Endothelial cell of umbilical vein (primary cell): ENCODE data around the gene TBC1D8. TPM values are rescaled to one million over a fixed set of nuclear protein-coding genes. Genes with fewer than 3 reads are reported as not detected.

Source experiments
- BruUV-seq: library from RNA; stranded (reverse); fragments of 400-500 nt; replicated peaks from 2 replicates; lab custom pipeline; 2021; lab: Mats Ljungman, UMichigan
- CTCF ChIA-PET: fragments of 300-600, 350-600 bp; sonication (Branson Sonifier 250); formaldehyde crosslinking; loops from one replicate; lab custom pipeline; 2021; ENCODE audit warnings: antibody characterized with exemption, inconsistent platforms; lab: Charles Lee
- POLR2A ChIA-PET: fragments of 300-600, 350-600 bp; sonication (Branson Sonifier 250); formaldehyde crosslinking; loops from one replicate; lab custom pipeline; 2021; ENCODE audit warnings: antibody characterized with exemption, inconsistent platforms; lab: Charles Lee
- DNase-seq: peaks from one replicate; pipeline ENCODE4 v3.0.0-alpha.2; 2011; ENCODE audit warnings: low read depth, low spot score
- FAIRE-seq: peaks from 2 replicates; lab custom pipeline; 2011; peaks lifted over from hg19 to GRCh38; lab: Jason Lieb, UNC
- H2AFZ ChIP-seq: 2 replicates; pipeline ENCODE4 v1.6.0; 2012; ENCODE audit warnings: low read depth, low read length, control low read depth, inconsistent platforms
- H3K27ac ChIP-seq: 2 replicates; pipeline ENCODE4 v1.5.1; 2011; ENCODE audit warnings: low read depth, mild to moderate bottlenecking, control low read depth, low read length, moderate library complexity; ENCODE audit not compliant: insufficient read depth
- H3K27me3 ChIP-seq, 2 experiments: 2 replicates each; pipeline versions ENCODE4 v1.6.0 to v1.6.1; 2011; ENCODE audit warnings: low read length in 2 of 2, mixed read lengths in 1 of 2; ENCODE audit not compliant: control insufficient read depth in 2 of 2, insufficient read depth in 2 of 2
- H3K36me3 ChIP-seq, 2 experiments: 2 replicates in 1 of 2; 3 replicates in 1 of 2; pipeline ENCODE4 v1.5.1; 2011; ENCODE audit warnings: low read length in 2 of 2, mild to moderate bottlenecking in 1 of 2, moderate library complexity in 1 of 2; ENCODE audit not compliant: control insufficient read depth in 2 of 2, insufficient read depth in 2 of 2; ENCODE audit errors: extremely low read depth in 1 of 2
- H3K4me1 ChIP-seq: 3 replicates; pipeline ENCODE4 v1.5.1; 2011; ENCODE audit warnings: mild to moderate bottlenecking, low read length; ENCODE audit not compliant: control insufficient read depth, insufficient read depth; ENCODE audit errors: extremely low read depth
- H3K4me2 ChIP-seq: 2 replicates; pipeline ENCODE4 v1.6.1; 2011; ENCODE audit warnings: low read length, control low read depth, mixed read lengths; ENCODE audit not compliant: insufficient read depth
- H3K4me3 ChIP-seq, 3 experiments: fragments of 200-600 bp in 1 of 3; sonication (generic), shearing (Covaris generic) in 1 of 3; replicated peaks in 1 of 3; 2 replicates each; pipeline ENCODE4 v1.5.1; 2011 to 2016; ENCODE audit warnings: control low read depth in 3 of 3, low read length in 3 of 3, mild to moderate bottlenecking in 2 of 3, inconsistent platforms in 1 of 3, low read depth in 1 of 3, moderate library complexity in 1 of 3; ENCODE audit not compliant: insufficient read depth in 1 of 3
- H3K79me2 ChIP-seq: 2 replicates; pipeline ENCODE4 v1.6.0; 2012; ENCODE audit warnings: low read length, inconsistent platforms; ENCODE audit not compliant: control insufficient read depth, insufficient read depth
- H3K9ac ChIP-seq: replicated peaks from 2 replicates; pipeline ENCODE3; 2011; ENCODE audit warnings: low read length, control low read depth; ENCODE audit not compliant: insufficient read depth; ENCODE audit errors: extremely low read depth
- H3K9me1 ChIP-seq: replicated peaks from 3 replicates; pipeline ENCODE4 v1.6.0; 2011; ENCODE audit warnings: mild to moderate bottlenecking, low read length; ENCODE audit not compliant: control insufficient read depth, insufficient read depth; ENCODE audit errors: extremely low read depth
- H3K9me3 ChIP-seq: replicated peaks from 2 replicates; pipeline ENCODE4 v1.5.1; 2012; ENCODE audit warnings: low read length, inconsistent platforms; ENCODE audit not compliant: control insufficient read depth, insufficient read depth
- H4K20me1 ChIP-seq: replicated peaks from 2 replicates; pipeline ENCODE3; 2011; ENCODE audit warnings: mild to moderate bottlenecking, low read length; ENCODE audit not compliant: control insufficient read depth, insufficient read depth; ENCODE audit errors: extremely low read depth
- EZH2 ChIP-seq: IDR thresholded peaks from 2 replicates; pipeline ENCODE4 v1.6.1; 2012; ENCODE audit warnings: borderline replicate concordance, low read depth, mild to moderate bottlenecking, moderate library complexity, low read length, inconsistent platforms; ENCODE audit not compliant: severe bottlenecking
- FOS ChIP-seq: IDR thresholded peaks from 2 replicates; pipeline ENCODE4 v1.6.1; 2011; ENCODE audit warnings: mild to moderate bottlenecking, low read length, moderate library complexity, borderline replicate concordance; ENCODE audit not compliant: insufficient read depth
- GATA2 ChIP-seq: IDR thresholded peaks from 2 replicates; pipeline ENCODE4 v1.7.0; 2011; ENCODE audit warnings: low read depth, mild to moderate bottlenecking, moderate library complexity, mixed read lengths, low read length; ENCODE audit not compliant: insufficient read length, insufficient read depth
- JUN ChIP-seq: IDR thresholded peaks from 2 replicates; pipeline ENCODE4 v1.6.1; 2011; ENCODE audit warnings: borderline replicate concordance, low read depth; ENCODE audit not compliant: insufficient read length, insufficient read depth
- MYC ChIP-seq: IDR thresholded peaks from one replicate; pipeline ENCODE4 v1.6.1; 2011; ENCODE audit warnings: mild to moderate bottlenecking, low read depth, low read length
- POLR2A ChIP-seq: IDR thresholded peaks from 2 replicates; pipeline ENCODE4 v1.6.1; 2012; ENCODE audit warnings: low read depth, mild to moderate bottlenecking, control low read depth, low read length
- POLR2AphosphoS5 ChIP-seq: IDR thresholded peaks from 2 replicates; pipeline ENCODE4 v1.6.1; 2012; ENCODE audit warnings: low read depth, mild to moderate bottlenecking, control low read depth, low read length, moderate library complexity; ENCODE audit not compliant: insufficient read depth
- dilution Hi-C: fragments of 300-500 bp; cut with MboI; formaldehyde crosslinking; loops from one replicate; pipeline ENCODE4 v1.15.0; 2019; ENCODE audit warnings: low sequenced_read_pairs; ENCODE audit not compliant: extremely low pct_ligation_motif_present
- intact Hi-C: fragments of 100-400 bp; cut with micrococcal nuclease; formaldehyde crosslinking; loops from one replicate; pipeline ENCODE4 v1.10.0; 2022
- polyA plus RNA-seq, 4 experiments: library from polyadenylated mRNA; depleted of rRNA in 3 of 4; stranded (reverse) in 3 of 4; unstranded in 1 of 4; fragments of >200 nt; gene quantifications; 2 replicates each; pipeline versions ENCODE4 v1.2.1 to v1.2.3, GENCODE V29; 2011 to 2012; ENCODE audit warnings: missing spikeins in 1 of 4
- total RNA-seq: library from RNA; stranded (reverse); gene quantifications from 2 replicates; pipeline ENCODE4 v1.2.3, GENCODE V29; 2021
- TF ChIP-seq, protein P1 (sequence below), 2 donors: IDR thresholded peaks; 1 replicate in 1 of 2; 2 replicates in 1 of 2; pipeline ENCODE4 v1.5.1; 2011; ENCODE audit warnings: low read length in 2 of 2, mild to moderate bottlenecking in 2 of 2, moderate library complexity in 2 of 2, control low read depth in 1 of 2, inconsistent platforms in 1 of 2, low read depth in 1 of 2; ENCODE audit not compliant: insufficient read depth in 1 of 2; ENCODE audit errors: extremely low read depth in 1 of 2
- TF ChIP-seq, protein P2 (sequence below): IDR thresholded peaks from 2 replicates; pipeline ENCODE4 v1.6.1; 2011; ENCODE audit not compliant: insufficient read depth, insufficient read length

TBC1D8 gene
- total and polyA plus RNA-seq, 2 donors (not counting 3 experiments of a cell fraction or from before 2014, with no cell fraction given), result 28.5 to 32.1 TPM

DNA sequence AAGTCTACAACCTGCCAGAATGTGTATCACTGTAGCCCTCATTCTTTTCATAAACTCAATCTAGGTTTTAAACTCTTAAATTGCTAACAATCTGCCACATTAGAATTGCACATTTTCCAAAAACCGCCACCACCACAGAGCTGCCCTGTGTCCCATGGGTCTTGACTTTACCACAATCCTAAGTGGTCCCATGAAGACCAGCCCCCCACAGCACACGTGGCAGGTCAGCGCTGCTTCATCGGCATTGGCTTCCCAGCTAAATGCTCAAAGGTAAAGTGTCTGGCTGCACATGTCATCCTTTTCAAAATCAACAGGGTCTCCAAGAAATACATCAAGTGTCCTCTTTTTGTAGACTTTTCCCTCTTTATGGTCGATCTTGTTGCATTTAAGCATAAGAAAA lies 2.4 kb downstream of the TBC1D8 start:
- DNase-seq, result no peak
- no peak overlapping the region for H3K4me3 ChIP-seq
- peaks cover 37% of the 10 kb centered on the region for H3K4me1 ChIP-seq
- ChIA-PET CTCF (interaction anchor here (1.3 to 8.4 kb wide), 3 partner anchors 40 to 113 kb away, joined by 4 to 210 read pairs (median 8); no protein-coding TSS in a partner anchor), POLR2A (no interaction called here)
- H3K4me2 ChIP-seq, result no peak overlapping the region
- no peaks in the 10 kb centered on the region for H4K20me1 ChIP-seq
- H3K27ac ChIP-seq, result no peak overlapping the region
- FAIRE-seq, result no peak
- no peak overlapping the region for H2AFZ ChIP-seq
- H3K9me3 ChIP-seq, result no peaks in the 10 kb centered on the region
- H3K79me2 ChIP-seq, result peaks cover 68% of the 10 kb centered on the region
- no TSS peak for BruUV-seq
- intact Hi-C loops (no loop called here), dilution Hi-C loops (no loop called here)
- H3K27me3 ChIP-seq, result no peaks in the 10 kb centered on the region
- no peak overlapping the region for H3K9ac ChIP-seq
- no peaks in the 10 kb centered on the region for H3K36me3 ChIP-seq
- TF ChIP-seq MYC (no peak), GATA2 (no peak), POLR2AphosphoS5 (no peak), JUN (no peak), EZH2 (no peak), FOS (no peak), POLR2A (no peak)
- TF ChIP-seq, protein P1, sequence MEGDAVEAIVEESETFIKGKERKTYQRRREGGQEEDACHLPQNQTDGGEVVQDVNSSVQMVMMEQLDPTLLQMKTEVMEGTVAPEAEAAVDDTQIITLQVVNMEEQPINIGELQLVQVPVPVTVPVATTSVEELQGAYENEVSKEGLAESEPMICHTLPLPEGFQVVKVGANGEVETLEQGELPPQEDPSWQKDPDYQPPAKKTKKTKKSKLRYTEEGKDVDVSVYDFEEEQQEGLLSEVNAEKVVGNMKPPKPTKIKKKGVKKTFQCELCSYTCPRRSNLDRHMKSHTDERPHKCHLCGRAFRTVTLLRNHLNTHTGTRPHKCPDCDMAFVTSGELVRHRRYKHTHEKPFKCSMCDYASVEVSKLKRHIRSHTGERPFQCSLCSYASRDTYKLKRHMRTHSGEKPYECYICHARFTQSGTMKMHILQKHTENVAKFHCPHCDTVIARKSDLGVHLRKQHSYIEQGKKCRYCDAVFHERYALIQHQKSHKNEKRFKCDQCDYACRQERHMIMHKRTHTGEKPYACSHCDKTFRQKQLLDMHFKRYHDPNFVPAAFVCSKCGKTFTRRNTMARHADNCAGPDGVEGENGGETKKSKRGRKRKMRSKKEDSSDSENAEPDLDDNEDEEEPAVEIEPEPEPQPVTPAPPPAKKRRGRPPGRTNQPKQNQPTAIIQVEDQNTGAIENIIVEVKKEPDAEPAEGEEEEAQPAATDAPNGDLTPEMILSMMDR (IDR thresholded peaks at IDR 0.05; ENCODE audit: extremely low read depth in 1 of 2, insufficient read depth in 1 of 2, low read depth in 1 of 2, low read length in 2 of 2), result no peak
- TF ChIP-seq, protein P2, sequence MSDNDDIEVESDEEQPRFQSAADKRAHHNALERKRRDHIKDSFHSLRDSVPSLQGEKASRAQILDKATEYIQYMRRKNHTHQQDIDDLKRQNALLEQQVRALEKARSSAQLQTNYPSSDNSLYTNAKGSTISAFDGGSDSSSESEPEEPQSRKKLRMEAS, result no peak
- no peaks in the 10 kb centered on the region for H3K9me1 ChIP-seq
